Peyer's patch (tissue), 4 donors: Measurements from ENCODE around the gene FSHB.

Source experiments
- CTCF ChIP-seq, 6 experiments: fragments of 450-650 bp in 4 of 6; fragments of 200-600 bp in 2 of 6; sonication (generic) in 1 of 6; IDR thresholded peaks; one replicate each; pipeline ENCODE4 v1.5.1; 2017 to 2019; ENCODE audit warnings: antibody characterized with exemption in 6 of 6, mild to moderate bottlenecking in 3 of 6, moderate library complexity in 1 of 6
- POLR2A ChIP-seq, 2 donors: fragments of 450-650 bp; IDR thresholded peaks; one replicate each; pipeline ENCODE4 v1.5.1; 2017; ENCODE audit warnings: antibody characterized with exemption in 2 of 2, mild to moderate bottlenecking in 2 of 2, moderate library complexity in 2 of 2

GRCh38 chr11:30244265-30244664, 13.5 kb downstream of the FSHB start:
- TF ChIP-seq CTCF (IDR thresholded peaks at IDR 0.05), result no peak
- no peak for TF ChIP-seq POLR2A (IDR thresholded peaks at IDR 0.05)
